Cardiac fibroblast (primary cell): ENCODE results near the gene SSTR5.
"Not testable (repeated sequence)": the region's sequence is repeated elsewhere in the genome, so short reads cannot be mapped to it uniquely, and the experiment has no call there.

Experiments
- DNase-seq, 2 donors: peaks; one replicate each; pipeline versions ENCODE4 v3.0.0 to v3.0.0-alpha.2; 2010; ENCODE audit warnings: low read depth in 2 of 2
- H3K4me3 ChIP-seq, 2 donors: replicated peaks in 1 of 2; 1 replicate in 1 of 2; 2 replicates in 1 of 2; pipeline ENCODE4 v1.5.1; 2011; ENCODE audit warnings: low read depth in 2 of 2, low read length in 2 of 2, mild to moderate bottlenecking in 2 of 2, moderate library complexity in 1 of 2
- TF ChIP-seq, protein P1 (sequence below): IDR thresholded peaks from one replicate; pipeline ENCODE4 v1.5.1; 2011; ENCODE audit warnings: low read depth, mild to moderate bottlenecking, low read length, inconsistent platforms

Gene SSTR5

DNA sequence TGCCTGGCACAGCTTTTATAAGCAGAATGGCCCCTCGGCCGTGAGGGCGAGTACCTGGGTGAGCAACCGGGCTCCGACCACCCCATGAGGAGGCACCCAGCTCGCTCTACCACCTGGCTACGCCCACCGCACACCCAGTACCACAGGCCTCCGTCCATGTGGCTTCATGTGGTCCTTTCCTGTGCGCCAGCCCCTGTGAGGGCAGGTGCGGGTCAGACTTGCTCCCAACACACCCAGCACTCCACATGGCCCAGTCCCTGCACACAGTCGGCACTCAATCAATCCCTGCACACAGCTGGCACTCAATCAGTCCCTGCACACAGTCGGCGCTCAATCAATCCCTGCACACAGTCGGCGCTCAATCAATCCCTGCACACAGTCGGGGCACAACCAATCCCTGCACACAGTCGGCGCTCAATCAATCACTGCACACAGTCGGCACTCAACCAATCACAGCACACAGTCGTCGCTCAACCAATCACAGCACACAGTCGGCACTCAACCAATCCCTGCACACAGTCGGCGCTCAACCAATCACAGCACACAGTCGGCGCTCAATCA, 19.5 kb downstream of the SSTR5 start:
- DNase-seq: no peak

DNA sequence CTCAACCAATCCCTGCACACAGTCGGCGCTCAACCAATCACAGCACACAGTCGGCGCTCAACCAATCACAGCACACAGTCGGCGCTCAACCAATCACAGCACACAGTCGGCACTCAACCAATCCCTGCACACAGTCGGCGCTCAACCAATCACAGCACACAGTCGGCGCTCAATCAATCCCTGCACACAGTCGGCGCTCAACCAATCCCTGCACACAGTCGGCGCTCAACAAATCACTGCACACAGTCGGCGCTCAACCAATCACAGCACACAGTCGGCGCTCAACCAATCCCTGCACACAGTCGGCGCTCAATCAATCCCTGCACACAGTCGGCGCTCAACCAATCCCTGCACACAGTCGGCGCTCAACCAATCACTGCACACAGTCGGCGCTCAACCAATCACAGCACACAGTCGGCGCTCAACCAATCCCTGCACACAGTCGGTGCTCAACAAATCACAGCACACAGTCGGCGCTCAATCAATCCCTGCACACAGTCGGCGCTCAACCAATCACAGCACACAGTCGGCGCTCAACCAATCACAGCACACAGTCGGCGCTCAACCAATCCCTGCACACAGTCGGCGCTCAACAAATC, 20.2 kb downstream of the SSTR5 start:
- H3K4me3 ChIP-seq, DNase-seq: not testable (repeated sequence)

More for the DNA sequence above, 19.5 kb downstream of the SSTR5 start:
- no peak overlapping the region for H3K4me3 ChIP-seq
- TF ChIP-seq, protein P1, sequence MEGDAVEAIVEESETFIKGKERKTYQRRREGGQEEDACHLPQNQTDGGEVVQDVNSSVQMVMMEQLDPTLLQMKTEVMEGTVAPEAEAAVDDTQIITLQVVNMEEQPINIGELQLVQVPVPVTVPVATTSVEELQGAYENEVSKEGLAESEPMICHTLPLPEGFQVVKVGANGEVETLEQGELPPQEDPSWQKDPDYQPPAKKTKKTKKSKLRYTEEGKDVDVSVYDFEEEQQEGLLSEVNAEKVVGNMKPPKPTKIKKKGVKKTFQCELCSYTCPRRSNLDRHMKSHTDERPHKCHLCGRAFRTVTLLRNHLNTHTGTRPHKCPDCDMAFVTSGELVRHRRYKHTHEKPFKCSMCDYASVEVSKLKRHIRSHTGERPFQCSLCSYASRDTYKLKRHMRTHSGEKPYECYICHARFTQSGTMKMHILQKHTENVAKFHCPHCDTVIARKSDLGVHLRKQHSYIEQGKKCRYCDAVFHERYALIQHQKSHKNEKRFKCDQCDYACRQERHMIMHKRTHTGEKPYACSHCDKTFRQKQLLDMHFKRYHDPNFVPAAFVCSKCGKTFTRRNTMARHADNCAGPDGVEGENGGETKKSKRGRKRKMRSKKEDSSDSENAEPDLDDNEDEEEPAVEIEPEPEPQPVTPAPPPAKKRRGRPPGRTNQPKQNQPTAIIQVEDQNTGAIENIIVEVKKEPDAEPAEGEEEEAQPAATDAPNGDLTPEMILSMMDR: no peak

DNA sequence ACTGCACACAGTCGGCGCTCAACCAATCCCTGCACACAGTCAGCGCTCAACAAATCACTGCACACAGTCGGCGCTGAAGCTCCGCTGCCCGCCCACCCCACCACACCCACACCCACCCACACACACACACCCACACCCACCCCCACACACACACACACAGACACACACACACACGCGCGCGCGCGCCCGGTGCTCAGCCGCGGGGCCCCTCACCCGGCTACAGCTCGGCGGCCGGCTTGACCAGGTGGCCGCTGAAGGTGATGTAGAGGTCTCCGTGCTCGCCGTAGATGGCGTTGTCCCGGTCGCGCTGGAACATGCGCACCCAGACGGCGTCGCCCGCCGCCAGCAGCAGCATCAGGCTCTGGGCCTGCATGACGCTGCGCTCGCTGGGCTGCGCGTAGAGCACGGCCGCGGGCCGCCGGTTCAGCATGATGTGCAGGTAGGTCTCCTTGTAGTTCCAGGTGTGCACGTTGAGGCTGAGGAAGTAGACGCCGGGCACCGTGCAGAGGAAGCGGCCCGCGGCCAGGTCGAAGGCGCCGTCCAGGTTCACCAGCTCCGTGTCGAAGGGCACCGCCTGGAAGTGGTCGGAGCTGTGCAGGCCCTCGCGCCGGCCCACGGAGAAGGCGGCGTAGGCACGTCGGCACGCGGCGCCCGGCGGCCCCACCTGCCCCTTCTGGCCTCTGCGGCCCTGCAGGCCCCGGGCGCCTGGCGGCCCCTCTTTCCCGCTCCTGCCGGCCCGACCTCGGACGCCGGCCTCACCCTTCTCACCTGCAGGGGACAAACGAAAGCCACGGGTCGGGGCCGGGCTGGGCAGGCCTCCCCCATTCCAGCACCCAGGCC, 21.0 kb downstream of the SSTR5 start:
- H3K4me3 ChIP-seq: no peak overlapping the region
- DNase-seq: peak; percentile 7 to 8
- TF ChIP-seq, protein P1: no peak

DNA sequence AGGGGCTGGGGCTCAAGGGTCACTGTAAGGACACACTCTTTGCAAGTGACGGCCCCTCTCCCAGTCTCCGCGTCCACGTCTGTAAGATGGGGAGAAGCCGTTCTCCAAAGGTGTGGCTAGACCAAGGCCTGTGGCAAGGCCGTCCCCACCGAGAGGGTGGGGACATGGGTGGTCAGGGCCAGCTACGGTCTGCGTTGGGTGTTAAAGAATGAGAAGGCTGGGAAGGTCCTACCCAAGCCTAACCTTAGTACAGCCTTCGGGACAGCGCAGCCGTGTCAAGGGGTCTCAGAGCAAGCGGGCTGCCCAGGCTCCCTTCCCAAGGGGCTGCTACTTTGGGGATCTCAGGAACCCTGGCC, 21.6 kb downstream of the SSTR5 start:
- no peak for DNase-seq
- H3K4me3 ChIP-seq: no peak overlapping the region
- TF ChIP-seq, protein P1: no peak

DNA sequence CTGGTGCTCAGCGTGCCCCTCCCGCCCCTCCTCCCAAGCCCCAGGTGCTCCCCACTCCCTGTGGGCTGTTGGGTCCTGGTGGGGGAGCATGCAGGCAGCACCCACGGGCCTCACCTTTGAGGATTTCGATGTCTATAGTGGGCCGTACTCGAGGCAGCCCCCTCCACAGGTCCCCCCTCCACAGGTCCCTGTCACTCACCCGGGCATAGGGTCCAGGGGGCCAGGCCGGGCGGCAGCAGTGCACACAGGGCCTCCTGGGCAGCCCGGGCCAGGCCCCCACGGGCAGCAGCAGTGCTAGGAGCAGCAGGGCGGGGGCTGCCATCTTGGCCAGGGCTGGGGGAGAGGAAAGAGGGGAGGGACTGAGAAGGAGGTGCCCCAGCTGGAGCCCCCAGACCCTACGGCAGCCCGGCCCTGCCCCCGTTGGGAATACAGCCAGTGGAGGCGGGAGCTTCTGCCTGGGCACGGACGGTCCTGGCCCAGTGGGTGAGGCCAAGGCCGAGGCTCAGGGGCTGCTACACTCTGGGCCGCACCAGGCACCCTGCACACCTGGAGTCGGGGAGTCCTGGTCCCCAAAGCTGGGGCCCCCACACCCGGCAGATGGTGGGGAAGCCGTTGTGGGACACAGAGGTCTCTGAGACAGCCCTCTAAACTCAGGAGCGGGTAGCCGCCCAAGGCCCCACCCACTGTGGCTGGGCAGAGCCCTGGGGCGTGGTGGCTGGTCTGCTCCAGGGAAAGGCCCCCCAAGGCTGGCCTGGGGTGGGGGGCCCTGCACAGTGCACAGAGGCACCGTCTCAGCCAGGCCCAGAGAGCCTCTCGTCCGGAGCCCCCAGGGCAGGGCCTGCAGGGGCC, 22.3 kb downstream of the SSTR5 start:
- TF ChIP-seq, protein P1: no peak
- no peak for DNase-seq
- no peak overlapping the region for H3K4me3 ChIP-seq

DNA sequence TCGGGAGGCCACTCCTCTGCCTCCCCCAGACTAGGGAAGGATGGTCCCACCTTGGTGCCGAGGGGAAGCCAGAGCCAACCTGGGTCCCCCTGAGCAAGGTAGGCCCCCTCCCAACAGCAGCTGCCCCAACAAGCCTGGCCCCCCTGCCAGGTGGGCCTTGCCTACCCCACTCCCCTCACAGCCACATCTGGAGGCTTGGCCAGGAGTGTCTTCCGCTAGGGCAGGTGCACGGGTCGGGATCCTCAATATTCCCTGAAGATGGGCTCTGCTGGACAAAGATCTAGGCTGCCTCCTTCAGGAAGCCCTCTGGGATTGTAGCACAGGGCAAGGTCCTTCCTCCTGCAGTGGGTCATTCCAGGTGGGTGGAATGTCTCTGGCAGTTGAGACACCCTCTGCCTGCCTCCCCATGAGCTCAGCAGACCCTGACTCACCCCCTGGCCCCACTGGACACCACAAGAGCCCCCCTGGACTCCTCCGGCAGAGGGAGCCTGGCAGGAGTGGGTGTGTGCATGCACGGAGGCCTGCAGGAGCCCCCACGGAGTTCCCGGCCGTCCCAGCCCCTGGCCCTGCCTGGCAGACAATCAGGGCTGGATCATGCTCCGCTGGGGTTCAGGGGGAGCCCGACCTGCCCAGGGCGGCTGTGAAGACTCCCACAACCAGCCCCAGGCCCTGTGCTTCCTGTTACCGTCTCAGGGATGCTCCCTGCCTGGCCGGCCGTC, 23.1 kb downstream of the SSTR5 start:
- DNase-seq: no peak
- TF ChIP-seq, protein P1: no peak
- H3K4me3 ChIP-seq: no peak overlapping the region
